ENCODE data around the gene TRIM74.
"Not testable (repeated sequence)": the region's sequence is repeated elsewhere in the genome, so short reads cannot be mapped to it uniquely, and the experiment has no call there.

TRIM74 gene

DNA sequence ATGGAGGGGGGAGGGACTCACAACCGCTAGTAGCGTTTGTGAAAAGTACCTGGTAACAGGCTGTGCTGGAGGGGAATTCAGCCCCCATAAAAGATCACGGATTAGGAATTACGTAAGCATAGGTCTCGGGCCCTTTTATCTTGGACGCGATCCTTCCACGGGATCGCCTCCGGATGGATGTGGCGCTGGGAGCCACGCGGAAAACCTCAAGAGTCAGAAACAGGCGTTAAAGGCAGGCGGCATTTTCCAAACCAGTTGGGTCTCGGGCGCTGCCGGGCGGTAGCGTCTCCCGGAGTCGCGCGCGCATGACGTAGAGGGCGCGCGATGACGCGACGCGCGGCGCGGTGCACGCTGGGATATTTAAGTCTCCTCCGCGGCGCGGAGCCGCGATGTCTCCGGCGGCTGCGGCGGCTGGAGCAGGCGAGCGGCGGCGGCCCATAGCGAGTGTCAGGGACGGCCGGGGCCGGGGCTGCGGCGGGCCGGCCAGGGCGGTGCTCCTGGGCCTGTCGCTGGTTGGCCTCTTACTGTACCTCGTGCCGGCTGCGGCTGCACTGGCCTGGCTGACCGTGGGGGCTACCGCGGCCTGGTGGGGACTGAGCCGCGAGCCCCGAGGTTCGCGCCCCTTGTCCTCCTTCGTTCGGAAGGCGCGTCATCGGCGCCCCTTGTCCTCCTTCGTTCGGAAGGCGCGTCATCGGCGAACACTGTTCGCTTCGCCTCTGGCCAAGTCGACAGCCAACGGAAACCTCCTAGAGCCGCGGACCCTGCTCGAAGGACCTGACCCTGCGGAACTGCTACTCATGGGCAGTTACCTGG, 44.3 kb downstream of the TRIM74 start, which contains the start of gene POM121:
Gene POM121, plus strand, starts transcription at position 363 of the 813 bp plus-strand sequence. Its CDS starts 27 bp downstream, at position 390.
- peak within 1 kb of the TSS; percentile 46 for H3K4me3 ChIP-seq (ENCODE audit: low read depth, low read length)
- TF ChIP-seq, protein P1, sequence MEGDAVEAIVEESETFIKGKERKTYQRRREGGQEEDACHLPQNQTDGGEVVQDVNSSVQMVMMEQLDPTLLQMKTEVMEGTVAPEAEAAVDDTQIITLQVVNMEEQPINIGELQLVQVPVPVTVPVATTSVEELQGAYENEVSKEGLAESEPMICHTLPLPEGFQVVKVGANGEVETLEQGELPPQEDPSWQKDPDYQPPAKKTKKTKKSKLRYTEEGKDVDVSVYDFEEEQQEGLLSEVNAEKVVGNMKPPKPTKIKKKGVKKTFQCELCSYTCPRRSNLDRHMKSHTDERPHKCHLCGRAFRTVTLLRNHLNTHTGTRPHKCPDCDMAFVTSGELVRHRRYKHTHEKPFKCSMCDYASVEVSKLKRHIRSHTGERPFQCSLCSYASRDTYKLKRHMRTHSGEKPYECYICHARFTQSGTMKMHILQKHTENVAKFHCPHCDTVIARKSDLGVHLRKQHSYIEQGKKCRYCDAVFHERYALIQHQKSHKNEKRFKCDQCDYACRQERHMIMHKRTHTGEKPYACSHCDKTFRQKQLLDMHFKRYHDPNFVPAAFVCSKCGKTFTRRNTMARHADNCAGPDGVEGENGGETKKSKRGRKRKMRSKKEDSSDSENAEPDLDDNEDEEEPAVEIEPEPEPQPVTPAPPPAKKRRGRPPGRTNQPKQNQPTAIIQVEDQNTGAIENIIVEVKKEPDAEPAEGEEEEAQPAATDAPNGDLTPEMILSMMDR (IDR thresholded peaks at IDR 0.05; ENCODE audit: borderline replicate concordance, insufficient read depth, low read depth, low read length) = no peak

DNA sequence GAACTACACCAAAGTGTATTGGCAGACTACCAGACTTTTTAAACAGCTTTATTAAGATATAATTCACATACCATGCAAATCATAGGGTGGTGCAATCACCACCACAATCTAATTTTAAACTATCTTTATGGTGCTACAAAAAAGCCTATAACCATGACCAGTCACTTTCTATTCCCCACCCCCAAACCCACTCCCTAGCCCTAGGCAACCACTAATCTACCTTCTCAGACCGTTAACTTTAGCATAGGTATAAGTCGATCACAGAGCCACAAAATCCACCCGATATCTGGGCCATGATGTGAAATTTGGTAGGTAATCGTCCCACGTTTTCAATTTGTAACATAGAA, 44.9 kb downstream of the TRIM74 start:
- TF ChIP-seq, protein P1 (IDR thresholded peaks at IDR 0.05; ENCODE audit: borderline replicate concordance, insufficient read depth, low read depth, low read length) = no peak
- H3K4me3 ChIP-seq (ENCODE audit: low read depth, low read length) = peak overlapping the region; percentile 46

DNA sequence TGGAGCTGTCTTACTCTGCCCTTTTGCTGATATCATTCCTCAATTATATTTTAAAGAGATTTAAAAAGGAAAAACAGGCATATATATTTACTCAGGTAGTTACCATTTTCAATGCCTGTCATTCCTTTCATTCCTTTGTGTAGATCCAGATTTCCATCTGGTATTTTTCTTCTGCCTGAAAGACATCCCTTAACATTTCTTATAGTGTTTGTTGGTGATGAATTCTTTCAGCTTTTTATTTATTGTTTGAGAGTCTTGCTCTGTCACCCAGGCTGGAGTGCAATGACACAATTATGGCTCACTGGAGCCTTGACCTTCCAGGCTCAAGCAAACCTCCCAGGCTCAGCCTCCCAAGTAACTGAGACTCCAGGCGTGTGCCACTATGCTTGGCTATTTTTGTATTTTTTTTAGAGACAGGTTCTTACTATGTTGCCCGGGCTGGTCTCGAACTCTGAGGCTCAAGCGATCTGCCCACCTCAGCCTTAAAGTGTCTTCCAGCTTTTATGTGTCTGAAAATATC, 50.0 kb downstream of the TRIM74 start:
- no peak overlapping the region for H3K4me3 ChIP-seq (ENCODE audit: low read depth, low read length)

DNA sequence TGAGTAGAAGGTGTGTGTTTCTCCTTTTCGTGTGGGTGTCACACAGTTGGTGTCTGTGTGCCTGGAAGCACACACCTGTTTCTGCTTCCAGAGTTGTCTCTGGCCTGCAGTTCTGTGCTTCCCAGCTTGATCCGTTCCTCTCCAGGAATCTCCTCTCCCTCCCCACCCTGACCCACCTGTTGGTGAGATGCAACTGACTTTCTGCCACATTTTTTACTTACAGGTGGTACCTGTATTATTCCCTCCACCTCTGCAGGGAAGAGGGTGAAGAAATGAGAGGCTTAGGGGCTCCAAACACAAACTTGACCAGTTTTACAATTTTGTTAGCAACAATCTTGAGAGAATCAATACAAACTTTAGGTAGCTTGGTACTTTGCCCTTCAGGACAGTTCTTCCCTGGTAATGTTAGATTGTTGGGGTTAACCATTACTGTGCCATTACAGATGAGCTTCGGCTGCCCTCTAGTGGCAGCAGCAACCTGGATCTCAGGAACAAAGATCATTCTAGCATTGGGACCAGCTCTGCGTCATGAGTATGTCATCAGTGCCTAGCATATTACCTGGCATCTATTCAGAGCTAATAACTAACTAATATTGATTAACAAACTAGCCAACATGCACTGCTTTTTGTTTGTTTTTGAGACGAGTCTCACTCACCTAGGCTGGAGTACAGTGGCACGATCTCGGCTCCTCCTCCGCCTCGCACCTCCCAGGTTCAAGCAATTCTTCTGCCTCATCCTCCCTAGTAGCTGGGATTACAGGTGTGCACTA, 54.3 kb downstream of the TRIM74 start:
- not testable (repeated sequence) for H3K4me3 ChIP-seq (ENCODE audit: low read depth, low read length)
- TF ChIP-seq, protein P1 (IDR thresholded peaks at IDR 0.05; ENCODE audit: borderline replicate concordance, insufficient read depth, low read depth, low read length) = peak; percentile 62

More for the DNA sequence above, 50.0 kb downstream of the TRIM74 start:
- TF ChIP-seq, protein P1 (IDR thresholded peaks at IDR 0.05; ENCODE audit: borderline replicate concordance, insufficient read depth, low read depth, low read length) = no peak

DNA sequence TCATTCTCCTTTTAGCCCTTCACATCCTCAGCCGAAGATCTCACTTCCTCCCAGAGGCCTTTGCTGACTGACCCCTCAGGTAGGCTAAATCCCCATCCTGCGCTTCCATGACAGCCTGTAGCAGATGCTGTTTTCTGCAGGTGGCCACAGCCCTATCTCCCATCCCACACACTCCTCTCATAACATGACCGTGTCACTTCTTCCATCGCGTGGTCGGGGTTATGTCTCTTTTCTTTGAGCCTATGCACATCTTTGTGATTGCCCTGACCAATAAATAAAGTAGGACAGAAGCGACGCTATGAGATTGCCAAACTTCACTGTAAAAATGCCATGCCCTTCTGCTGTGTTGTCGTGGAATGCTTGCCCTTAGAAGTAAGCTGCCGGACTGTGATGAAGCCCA, 55.5 kb downstream of the TRIM74 start:
- H3K4me3 ChIP-seq (ENCODE audit: low read depth, low read length) = not testable (repeated sequence)

DNA sequence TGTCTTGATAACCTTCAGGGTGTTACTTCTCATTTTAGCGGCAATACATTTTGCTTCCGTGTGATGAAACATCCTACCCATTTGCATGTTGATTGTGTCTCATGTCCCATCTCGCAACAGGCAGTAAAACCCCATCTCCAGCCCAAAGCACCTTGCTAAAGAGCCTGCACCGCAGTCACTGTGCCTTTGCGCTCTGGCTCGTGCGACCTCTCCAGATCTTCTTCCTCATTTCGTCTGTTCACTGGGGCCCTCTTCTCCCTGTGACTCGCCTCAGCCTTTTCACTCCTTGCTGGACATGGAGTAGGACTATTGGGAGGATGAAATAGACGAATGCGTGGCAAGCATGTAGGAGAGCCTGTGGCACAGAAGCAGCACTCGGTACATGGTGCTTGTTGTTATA, 57.9 kb downstream of the TRIM74 start:
- H3K4me3 ChIP-seq (ENCODE audit: low read depth, low read length) = not testable (repeated sequence)
